Gastroesophageal sphincter (tissue), 4 donors: ENCODE data around the gene LGALSL. TPM values are rescaled to one million over a fixed set of nuclear protein-coding genes. Genes with fewer than 3 reads are reported as not detected.

Experiments used
- ATAC-seq: fragments of 150-250 bp; one replicate; pipeline ENCODE4 v1.9.1; 2016; ENCODE audit warnings: mild to moderate bottlenecking, moderate library complexity
- H3K27ac ChIP-seq, 4 donors: fragments of 200-600 bp; sonication (generic) in 3 of 4; 1 replicate in 3 of 4; 2 replicates in 1 of 4; pipeline ENCODE4 v1.5.1; 2016 to 2019
- H3K27me3 ChIP-seq: fragments of 200-600 bp; sonication (generic); one replicate; pipeline ENCODE4 v1.5.1; 2019
- H3K36me3 ChIP-seq, 2 donors: fragments of 200-600 bp; sonication (generic); one replicate each; pipeline ENCODE4 v1.5.1; 2019; ENCODE audit warnings: control low read depth in 1 of 2
- H3K4me1 ChIP-seq, 3 donors: fragments of 200-600 bp; sonication (generic); 1 replicate in 2 of 3; 2 replicates in 1 of 3; pipeline ENCODE4 v1.5.1; 2016 to 2019; ENCODE audit warnings: control low read depth in 2 of 3
- H3K4me3 ChIP-seq, 2 donors: fragments of 200-600 bp; sonication (generic); one replicate each; pipeline ENCODE4 v1.5.1; 2019; ENCODE audit warnings: mild to moderate bottlenecking in 1 of 2, moderate library complexity in 1 of 2
- H3K9me3 ChIP-seq, 3 donors: fragments of 200-600 bp; sonication (generic); one replicate each; pipeline ENCODE4 v1.5.1; 2017 to 2019; ENCODE audit warnings: control low read depth in 2 of 3
- EP300 ChIP-seq: sonication (generic); formaldehyde crosslinking; IDR thresholded peaks from one replicate; pipeline ENCODE4 v1.6.1; 2017; ENCODE audit warnings: antibody characterized with exemption, mild to moderate bottlenecking
- POLR2A ChIP-seq, 2 donors: fragments of 450-650 bp; IDR thresholded peaks; one replicate each; pipeline ENCODE4 v1.6.1; 2017; ENCODE audit warnings: antibody characterized with exemption in 2 of 2, mild to moderate bottlenecking in 2 of 2, moderate library complexity in 1 of 2
- POLR2AphosphoS5 ChIP-seq: sonication (generic); formaldehyde crosslinking; IDR thresholded peaks from one replicate; pipeline ENCODE4 v1.6.1; 2017; ENCODE audit warnings: antibody characterized with exemption
- WGBS, 2 donors: methylation state at CpG; one replicate each; pipeline ENCODE4 v1.1.5; 2018; ENCODE audit warnings: low coverage in 1 of 2; 5-methylcytosine and 5-hydroxymethylcytosine counted together
- total RNA-seq, 4 donors: library from RNA; depleted of rRNA; stranded (reverse); fragments of >200 nt; gene quantifications; one replicate each; pipeline ENCODE4 v1.1.0, GENCODE V29; 2016
- TF ChIP-seq, protein P1 (sequence below), 4 experiments: fragments of 200-600 bp in 2 of 4; fragments of 450-650 bp in 2 of 4; sonication (generic) in 1 of 4; IDR thresholded peaks; one replicate each; pipeline ENCODE4 v1.5.1; 2017 to 2019; ENCODE audit warnings: antibody characterized with exemption in 4 of 4, mild to moderate bottlenecking in 2 of 4, moderate library complexity in 2 of 4

LGALSL gene
- total RNA-seq, 4 donors from 2014 or later, result 8.3 to 18.1 (median 12.8) TPM

DNA sequence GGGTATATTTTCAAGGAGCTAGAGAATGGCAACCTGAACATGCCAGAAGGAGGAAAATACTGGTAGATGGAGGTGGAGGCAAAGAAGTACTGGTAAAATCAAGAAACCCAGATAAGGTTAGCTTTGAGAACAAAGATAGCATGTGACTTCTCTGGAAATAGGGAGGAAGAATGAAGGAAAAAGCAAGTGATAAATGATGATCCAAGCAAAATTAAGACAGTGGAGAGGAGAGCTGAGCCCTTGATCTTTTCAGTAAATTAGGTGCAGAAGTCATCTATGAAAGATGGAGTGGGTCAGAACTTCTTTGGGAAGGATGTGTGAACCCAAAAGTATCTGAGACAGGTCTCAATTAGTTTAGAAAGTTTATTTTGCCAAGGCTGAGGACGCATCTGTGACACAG is 44.5 kb downstream of the LGALSL start:
- Histone ChIP-seq H3K36me3 (no peaks in the 10 kb centered on the region), H3K4me1 (no peaks in the 10 kb centered on the region), H3K4me3 (no peak overlapping the region), H3K27me3 (peaks cover 10% of the 10 kb centered on the region), H3K9me3 (no peaks in the 10 kb centered on the region), H3K27ac (no peak overlapping the region)
- WGBS, 2 donors, result 75 to 100% methylated on average over 1 of the region's 1 CpG
- TF ChIP-seq EP300, result no peak
- no peak for TF ChIP-seq POLR2A (IDR thresholded peaks at IDR 0.05)
- TF ChIP-seq, protein P1, sequence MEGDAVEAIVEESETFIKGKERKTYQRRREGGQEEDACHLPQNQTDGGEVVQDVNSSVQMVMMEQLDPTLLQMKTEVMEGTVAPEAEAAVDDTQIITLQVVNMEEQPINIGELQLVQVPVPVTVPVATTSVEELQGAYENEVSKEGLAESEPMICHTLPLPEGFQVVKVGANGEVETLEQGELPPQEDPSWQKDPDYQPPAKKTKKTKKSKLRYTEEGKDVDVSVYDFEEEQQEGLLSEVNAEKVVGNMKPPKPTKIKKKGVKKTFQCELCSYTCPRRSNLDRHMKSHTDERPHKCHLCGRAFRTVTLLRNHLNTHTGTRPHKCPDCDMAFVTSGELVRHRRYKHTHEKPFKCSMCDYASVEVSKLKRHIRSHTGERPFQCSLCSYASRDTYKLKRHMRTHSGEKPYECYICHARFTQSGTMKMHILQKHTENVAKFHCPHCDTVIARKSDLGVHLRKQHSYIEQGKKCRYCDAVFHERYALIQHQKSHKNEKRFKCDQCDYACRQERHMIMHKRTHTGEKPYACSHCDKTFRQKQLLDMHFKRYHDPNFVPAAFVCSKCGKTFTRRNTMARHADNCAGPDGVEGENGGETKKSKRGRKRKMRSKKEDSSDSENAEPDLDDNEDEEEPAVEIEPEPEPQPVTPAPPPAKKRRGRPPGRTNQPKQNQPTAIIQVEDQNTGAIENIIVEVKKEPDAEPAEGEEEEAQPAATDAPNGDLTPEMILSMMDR (IDR thresholded peaks at IDR 0.05), result no peak
- no peak for TF ChIP-seq POLR2AphosphoS5
- no peak for ATAC-seq

- H3K27ac ChIP-seq, result no peak overlapping the region
- 85 to 100% methylated on average over 1 to 5 of the region's 5 CpGs for WGBS, 2 donors
- no peak overlapping the region for H3K4me3 ChIP-seq
- ATAC-seq, result no peak
- H3K9me3 ChIP-seq, result no peaks in the 10 kb centered on the region
- peaks cover 22% of the 10 kb centered on the region for H3K27me3 ChIP-seq
- H3K36me3 ChIP-seq, result no peaks in the 10 kb centered on the region
- no peaks in the 10 kb centered on the region for H3K4me1 ChIP-seq
- no peak for TF ChIP-seq POLR2AphosphoS5
- TF ChIP-seq POLR2A (IDR thresholded peaks at IDR 0.05), result no peak
- no peak for TF ChIP-seq EP300
- TF ChIP-seq, protein P1 (IDR thresholded peaks at IDR 0.05), result no peak
Measured at GRCh38 chr2:64500549-64500948, 46.6 kb downstream of the LGALSL start.

GRCh38 chr2:64501946-64502345 is 48.0 kb downstream of the LGALSL start:
- no peaks in the 10 kb centered on the region for H3K4me1 ChIP-seq
- WGBS, 2 donors, result 50 to 67% methylated on average over 1 of the region's 1 CpG
- no peaks in the 10 kb centered on the region for H3K36me3 ChIP-seq
- no peak overlapping the region for H3K27ac ChIP-seq
- H3K9me3 ChIP-seq, result no peaks in the 10 kb centered on the region
- TF ChIP-seq, protein P1 (IDR thresholded peaks at IDR 0.05), result no peak
- TF ChIP-seq POLR2AphosphoS5 (no peak), EP300 (no peak), POLR2A (IDR thresholded peaks at IDR 0.05) (no peak)
- peaks cover 22% of the 10 kb centered on the region for H3K27me3 ChIP-seq
- ATAC-seq, result no peak
- no peak overlapping the region for H3K4me3 ChIP-seq

- Histone ChIP-seq H3K27me3 (peaks cover 20% of the 10 kb centered on the region), H3K4me1 (no peaks in the 10 kb centered on the region), H3K9me3 (no peaks in the 10 kb centered on the region), H3K27ac (no peak overlapping the region), H3K4me3 (no peak overlapping the region), H3K36me3 (no peaks in the 10 kb centered on the region)
- no peak for ATAC-seq
- 86 to 90% methylated on average over 4 of the region's 4 CpGs for WGBS, 2 donors
- TF ChIP-seq, protein P1 (IDR thresholded peaks at IDR 0.05), result no peak
- no peak for TF ChIP-seq POLR2A (IDR thresholded peaks at IDR 0.05)
- TF ChIP-seq POLR2AphosphoS5, result no peak
- no peak for TF ChIP-seq EP300
Measured at GRCh38 chr2:64502860-64503259, 48.9 kb downstream of the LGALSL start.

DNA sequence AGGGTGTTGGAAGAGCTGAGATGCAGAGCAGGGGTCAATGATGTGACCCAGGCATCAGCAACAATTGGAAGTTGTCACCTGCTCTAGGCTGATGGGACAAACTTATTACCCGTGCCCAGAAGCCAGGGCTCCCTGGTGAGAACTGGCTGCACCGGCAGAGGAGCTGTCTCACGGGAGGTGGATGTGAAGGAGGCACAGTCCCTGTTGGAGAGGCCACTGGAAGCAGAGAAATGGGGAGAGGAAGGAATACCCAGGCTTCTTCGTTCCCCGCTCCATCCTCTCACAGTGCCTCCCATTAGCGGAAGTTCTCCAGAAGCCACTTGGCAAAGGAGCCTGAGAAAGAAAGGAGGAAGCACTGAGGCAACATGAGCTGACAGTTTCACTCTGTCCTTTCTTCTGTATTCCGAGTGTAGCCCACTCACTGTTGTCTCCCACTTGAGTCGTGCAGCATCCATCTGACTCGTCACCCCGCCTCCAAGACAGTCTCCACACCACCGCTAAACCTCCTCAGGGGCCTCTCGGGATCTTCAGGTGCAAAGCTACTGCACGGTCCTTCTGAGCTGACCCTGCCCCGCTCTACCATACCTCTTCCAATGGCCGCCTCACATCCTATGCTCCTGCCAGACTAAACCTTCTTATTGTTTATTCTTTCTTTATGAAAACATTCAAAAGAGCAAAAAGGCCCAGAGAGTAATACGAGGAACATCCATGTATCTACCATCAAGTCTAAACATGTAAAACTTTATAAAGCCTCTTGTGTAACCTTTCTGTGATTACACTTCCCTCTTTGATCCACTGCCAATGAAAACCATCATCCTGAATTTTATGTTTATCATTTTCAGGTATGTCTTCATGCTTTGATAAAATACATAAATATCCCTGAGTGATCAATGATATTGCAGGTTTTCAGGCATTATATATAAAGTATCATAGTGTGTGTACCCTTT is 51.1 kb downstream of the LGALSL start:
- peak; percentile 19 for ATAC-seq
- Histone ChIP-seq H3K36me3 (no peaks in the 10 kb centered on the region), H3K4me1 (no peaks in the 10 kb centered on the region), H3K27ac (no peak overlapping the region), H3K4me3 (no peak overlapping the region), H3K9me3 (no peaks in the 10 kb centered on the region), H3K27me3 (peaks cover 15% of the 10 kb centered on the region)
- TF ChIP-seq EP300 (no peak), POLR2AphosphoS5 (no peak), POLR2A (IDR thresholded peaks at IDR 0.05) (no peak)
- TF ChIP-seq, protein P1 (IDR thresholded peaks at IDR 0.05), result no peak
- WGBS, 2 donors, result 62 to 63% methylated on average over 14 of the region's 16 CpGs
